Measurements from ENCODE around the gene RAB3IP. TPM values are rescaled to one million over a fixed set of nuclear protein-coding genes. Genes with fewer than 3 reads are reported as not detected.

The RAB3IP gene
- total and polyA plus RNA-seq, 10 of the 15 experiments (the other 5 are each of a cell fraction or from before 2014, with no cell fraction given) = 18.8 to 53.6 (median 28.7) TPM

GRCh38 chr12:69779928-69780327 lies 41.3 kb downstream of the RAB3IP start:
- TF ChIP-seq RAD21 (IDR thresholded peaks at IDR 0.05; ENCODE audit: insufficient read depth, low read depth, low read length) = peak; percentile 48
- peak; percentile 24 to 39 (median 39); a peak in 4 of 6 replicates for TF ChIP-seq CTCF (IDR thresholded peaks at IDR 0.05 in 2 of 3, conservative IDR thresholded peaks at IDR 0.05 in 1 of 3; ENCODE audit: control insufficient read depth in 2 of 3, extremely low read depth in 1 of 3, insufficient read depth in 1 of 3, low read depth in 3 of 3, low read length in 3 of 3)
- no peak for TF ChIP-seq E2F8 (IDR thresholded peaks at IDR 0.05; ENCODE audit: low read depth, partially characterized antibody)
- peak; percentile 14; the same call in 1 of the 2 replicates for TF ChIP-seq SMC3 (IDR thresholded peaks at IDR 0.05; ENCODE audit: borderline replicate concordance, low read length)
- CTCF ChIA-PET = no interaction called here
- in situ Hi-C loops (cut with MboI) = no loop called here
- Histone ChIP-seq H4K20me1 (ENCODE audit: control insufficient read depth, insufficient read depth) (no peaks in the 10 kb centered on the region), H3K79me2 (ENCODE audit: control insufficient read depth, insufficient read depth, low read length) (no peaks in the 10 kb centered on the region), H3K9me3 (replicated peaks; ENCODE audit: control insufficient read depth, insufficient read depth, low read length) (no peaks in the 10 kb centered on the region; the same call in 1 of the 3 replicates), H3K27me3 (replicated peaks in 1 of 2; ENCODE audit: control insufficient read depth in 2 of 2, insufficient read depth in 2 of 2, low read length in 1 of 2) (no peaks in the 10 kb centered on the region), H3K27ac (ENCODE audit: control insufficient read depth, insufficient read depth) (no peak overlapping the region), H3K4me1 (ENCODE audit: control insufficient read depth, insufficient read depth, low read length) (no peaks in the 10 kb centered on the region), H3K9ac (ENCODE audit: control insufficient read depth, insufficient read depth, low read length) (no peak overlapping the region), H2AFZ (ENCODE audit: control insufficient read depth, low read depth, low read length) (no peak overlapping the region), H3K36me3 (ENCODE audit: control insufficient read depth in 2 of 2, insufficient read depth in 2 of 2, low read length in 1 of 2) (peaks cover 4% of the 10 kb centered on the region in 2 experiments; a peak in 2 of 4 replicates), H3K4me2 (ENCODE audit: control insufficient read depth, insufficient read depth) (no peak overlapping the region), H3K4me3 (no peak overlapping the region)
- no TSS peak for BruUV-seq (replicated peaks)
- DNase-seq (ENCODE audit: low read depth, low spot score) (no peak), FAIRE-seq (no peak), ATAC-seq (peak; percentile 74)
- WGBS (ENCODE audit: insufficient coverage, insufficient replicate concordance, low lambda C conversion rate, missing lambda C conversion rate) = 70% methylated on average over 7 of the region's 7 CpGs
- POLR2A ChIA-PET = no interaction called here
- SMC1A ChIA-PET (ENCODE audit: uncharacterized antibody, unreplicated experiment) = interaction anchor here (0.6 to 1.8 kb wide), 4 partner anchors 13 to 1438 kb away, joined by 3 to 6 read pairs (median 3); no protein-coding TSS in a partner anchor
- intact Hi-C loops (cut with micrococcal nuclease; ENCODE audit: unreplicated experiment) = no loop called here
- RAD21 ChIA-PET (ENCODE audit: unreplicated experiment) = interaction anchor here (1.6 kb wide), 1 partner anchor 120 kb away, joined by 4 read pairs; no protein-coding TSS in a partner anchor
